Stimulated activated CD4-positive, alpha-beta T cell treated with anti-CD3 and anti-CD28 coated beads, Interleukin-4, amount 100 ng/mL, for 24 hours (primary cell): Measurements from ENCODE around the gene COLQ.
A peak's percentile ranks its signal among the peaks of the same experiment; 100 is the strongest.
"Not testable (repeated sequence)": the region's sequence is repeated elsewhere in the genome, so short reads cannot be mapped to it uniquely, and the experiment has no call there.

ENCODE experiments used
- DNase-seq: peaks from one replicate; pipeline ENCODE4 v3.0.0-alpha.2; 2020

The COLQ gene

GRCh38 chr3:15521573-15521965 lies at the start of gene COLQ:
TSS of gene COLQ (minus strand) at chr3:15521706. CDS start at chr3:15521625, 81 bp downstream.
- no peak for DNase-seq

DNA sequence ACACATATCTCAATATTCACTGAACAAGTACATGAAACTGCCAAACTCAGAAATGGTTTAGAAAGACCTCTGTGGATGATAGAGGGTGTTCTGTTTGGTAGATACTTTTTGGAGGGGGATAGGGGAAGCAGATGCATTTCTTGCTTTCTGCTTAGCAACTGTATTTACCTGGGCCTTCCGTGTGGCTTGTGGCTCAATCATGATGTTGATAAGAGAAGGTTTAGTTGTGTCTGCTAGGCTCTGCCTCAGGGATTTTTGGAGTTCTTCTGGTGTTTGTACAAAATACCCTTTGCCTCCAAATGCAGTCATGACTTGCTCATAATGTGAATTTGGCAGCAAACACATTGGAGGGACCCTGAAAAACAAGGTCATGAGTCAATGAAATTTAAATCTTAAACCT lies 41.7 kb upstream of the COLQ start:
- DNase-seq = no peak

DNA sequence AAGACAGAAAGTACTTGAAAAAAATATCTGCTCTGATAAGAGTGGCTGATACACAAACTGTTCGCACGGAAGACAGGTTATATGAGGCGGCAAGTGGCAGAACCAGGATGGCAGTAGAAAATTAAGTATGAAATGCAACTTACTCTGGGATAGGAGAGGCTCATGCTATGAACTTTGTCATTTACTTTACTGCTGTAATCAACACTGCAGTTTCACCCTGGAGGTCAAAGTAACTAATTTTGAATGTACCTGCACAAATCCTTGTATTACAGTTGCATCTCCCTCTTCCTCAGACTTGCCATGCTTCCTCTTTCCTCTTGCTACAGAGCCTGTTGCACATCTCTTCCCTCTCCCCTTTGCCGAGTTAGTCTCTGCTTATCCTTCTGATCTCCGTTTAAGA lies 41.1 kb upstream of the COLQ start:
- DNase-seq = no peak

GRCh38 chr3:15558581-15558980 lies 37.1 kb upstream of the COLQ start:
- no peak for DNase-seq

GRCh38 chr3:15557511-15557946 lies 36.0 kb upstream of the COLQ start:
- peak; percentile 59 for DNase-seq

- DNase-seq = no peak
Observed at GRCh38 chr3:15556512-15556911, 35.0 kb upstream of the COLQ start.

DNA sequence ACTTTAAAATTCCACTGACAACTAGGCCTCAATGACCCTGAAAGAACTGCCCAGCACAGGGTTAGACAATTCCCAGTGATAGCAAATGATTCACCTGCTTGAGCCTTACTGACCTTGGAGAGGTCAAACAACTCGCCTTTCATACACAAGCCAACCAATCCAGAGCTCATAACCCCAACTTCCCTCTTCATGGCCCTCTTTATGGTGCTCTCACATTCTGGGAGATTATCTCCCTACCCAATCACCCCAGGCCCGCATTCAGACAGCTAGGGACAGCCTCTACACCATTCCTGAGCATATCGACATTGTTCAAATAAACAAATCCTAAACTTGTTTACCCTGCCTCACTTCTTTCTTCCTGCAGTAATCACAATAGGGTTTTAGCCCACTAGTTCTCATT lies 32.2 kb upstream of the COLQ start:
- no peak for DNase-seq

DNA sequence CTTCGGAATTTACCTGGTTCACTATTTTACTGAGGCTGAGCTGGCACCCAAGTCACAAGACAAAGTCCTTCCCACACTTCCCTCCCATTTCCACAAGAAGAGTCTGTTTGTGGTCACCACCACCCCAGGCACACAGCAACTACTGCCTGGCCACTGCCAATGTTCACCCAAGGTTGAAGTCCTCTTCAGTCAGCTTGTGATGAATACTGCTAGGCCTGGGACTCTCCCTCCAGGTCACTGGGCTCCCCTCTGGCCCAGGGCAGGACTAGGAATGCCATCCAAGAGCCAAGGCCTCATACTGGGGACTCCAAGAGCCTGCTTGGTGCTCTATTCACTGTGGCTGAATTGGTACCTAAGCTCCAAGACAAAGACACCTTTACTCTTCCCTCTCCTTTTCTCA lies 30.4 kb upstream of the COLQ start:
- DNase-seq = no peak

DNA sequence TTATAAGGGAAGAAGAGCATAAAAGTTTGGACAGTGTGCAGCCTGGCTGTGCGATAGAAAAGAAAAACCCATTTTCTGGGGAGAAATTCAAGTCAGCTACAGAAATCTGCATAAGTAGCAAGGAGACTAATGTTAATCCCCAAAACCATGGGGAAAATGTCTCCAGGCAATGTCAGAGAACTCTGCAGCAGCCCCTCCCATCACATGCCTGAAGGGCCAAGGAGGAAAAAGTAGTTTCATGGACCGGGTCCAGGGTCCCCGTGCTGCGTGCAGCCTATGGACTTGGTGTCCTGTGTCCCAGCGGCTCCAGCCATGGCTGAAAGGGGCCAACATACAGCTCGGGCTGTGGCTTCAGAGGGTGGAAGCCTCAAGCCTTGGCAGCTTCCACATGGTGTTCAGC lies 28.3 kb upstream of the COLQ start:
- no peak for DNase-seq

DNA sequence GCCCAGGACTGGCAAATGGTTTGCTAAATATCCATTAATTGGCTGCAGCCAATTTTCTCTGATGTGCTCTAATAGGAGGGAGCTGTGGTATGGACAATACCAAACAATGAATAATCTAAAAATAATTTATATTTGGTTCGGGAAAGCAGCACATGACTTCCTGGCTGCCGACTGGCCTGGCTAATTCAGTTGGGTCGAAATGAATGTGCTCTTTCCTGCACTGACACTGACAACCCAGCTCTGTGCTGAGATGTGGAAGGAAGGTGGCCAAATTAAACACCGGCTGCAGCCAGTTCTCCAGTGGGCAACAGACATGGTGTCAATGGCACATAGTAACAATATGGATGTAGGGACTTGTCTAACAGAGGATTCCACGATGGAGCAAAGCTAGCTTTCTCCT lies 21.1 kb upstream of the COLQ start:
- no peak for DNase-seq

DNA sequence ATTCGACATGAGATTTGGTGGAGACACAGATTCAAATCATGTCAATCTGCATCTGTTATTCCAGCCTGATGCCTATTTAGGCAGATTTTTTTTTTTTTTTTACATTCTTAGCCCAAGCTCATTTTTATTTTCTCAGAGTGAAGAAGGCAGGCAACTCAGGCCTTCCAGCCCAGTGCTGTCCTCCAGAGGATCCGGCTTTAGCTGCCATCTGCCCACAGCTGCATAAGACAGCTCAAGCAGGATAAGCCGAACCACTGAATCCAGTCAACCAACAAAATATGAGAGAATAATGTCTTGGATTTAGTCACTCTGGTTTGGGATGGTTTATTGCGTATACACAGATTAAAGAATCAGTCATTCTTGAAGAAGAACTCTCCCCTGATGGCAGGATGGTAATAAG lies 19.9 kb upstream of the COLQ start:
- DNase-seq = no peak

- no peak for DNase-seq
Observed at GRCh38 chr3:15539066-15539465, 17.6 kb upstream of the COLQ start.

GRCh38 chr3:15538345-15538744 lies 16.8 kb upstream of the COLQ start:
- no peak for DNase-seq

DNA sequence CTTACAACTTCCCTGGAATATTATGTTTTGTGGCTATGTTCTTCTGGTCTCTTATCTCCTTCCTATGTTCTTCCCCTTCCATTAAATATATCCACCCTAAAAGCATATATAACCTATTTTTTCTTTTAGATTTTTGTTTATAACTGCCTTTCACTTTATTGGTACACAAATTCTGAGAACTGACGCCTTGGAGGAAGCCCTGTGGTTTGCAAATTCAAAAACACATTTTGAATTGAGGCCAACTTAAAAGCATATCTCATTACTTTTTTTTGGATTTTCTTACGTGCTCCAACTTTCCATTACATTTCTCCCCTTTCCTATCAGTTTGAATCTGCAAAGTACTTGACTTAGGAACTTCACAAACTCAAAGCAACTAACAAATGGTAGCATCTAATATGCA lies 15.3 kb upstream of the COLQ start:
- DNase-seq = no peak

GRCh38 chr3:15535732-15536131 lies 14.2 kb upstream of the COLQ start:
- DNase-seq = peak; percentile 52

- not testable (repeated sequence) for DNase-seq
Observed at GRCh38 chr3:15532614-15533013, 11.1 kb upstream of the COLQ start.

DNA sequence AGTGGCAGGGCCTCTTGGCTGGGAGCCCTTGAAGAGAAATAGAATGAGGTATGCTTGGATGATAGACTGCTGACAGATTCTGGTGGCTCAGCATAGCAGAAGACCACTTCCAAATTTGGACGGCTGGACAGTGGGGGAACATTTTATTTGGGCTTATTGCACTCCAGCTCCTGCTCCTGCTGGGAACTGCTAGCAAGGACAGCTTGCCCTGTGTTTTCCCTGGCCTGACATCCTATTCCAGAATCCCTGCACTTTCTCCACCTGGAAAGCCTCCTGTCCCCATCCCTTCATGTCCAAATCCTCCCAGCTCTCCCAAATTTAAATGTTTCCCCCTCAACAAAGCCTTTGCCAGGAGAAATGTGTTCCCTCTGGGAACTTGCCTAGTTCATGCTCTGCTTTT lies 9.8 kb upstream of the COLQ start:
- no peak for DNase-seq

GRCh38 chr3:15528854-15529537 lies 7.5 kb upstream of the COLQ start:
- no peak for DNase-seq

DNA sequence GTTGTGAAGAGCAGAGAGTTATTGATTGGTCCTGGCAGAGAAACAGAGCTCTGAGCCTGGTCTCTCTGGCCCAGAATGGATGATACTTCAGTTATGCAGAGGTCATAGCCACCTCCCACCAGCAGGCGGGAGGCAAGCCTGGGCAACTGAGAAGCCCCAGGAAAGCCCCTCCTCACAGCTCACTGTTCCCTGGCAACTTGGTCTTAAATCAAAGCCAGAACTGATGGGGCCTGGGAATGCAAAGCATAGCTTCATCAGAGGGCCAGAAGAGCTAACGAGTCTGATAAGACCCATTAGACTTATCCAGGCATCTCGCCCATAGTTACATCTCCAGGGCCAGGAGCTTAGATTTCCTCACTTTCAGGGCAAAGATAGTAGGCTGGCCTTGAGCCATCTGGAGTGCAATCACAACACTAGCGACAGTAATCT lies 5.5 kb upstream of the COLQ start:
- DNase-seq = no peak

GRCh38 chr3:15525790-15526189 lies 4.3 kb upstream of the COLQ start:
- DNase-seq = no peak

DNA sequence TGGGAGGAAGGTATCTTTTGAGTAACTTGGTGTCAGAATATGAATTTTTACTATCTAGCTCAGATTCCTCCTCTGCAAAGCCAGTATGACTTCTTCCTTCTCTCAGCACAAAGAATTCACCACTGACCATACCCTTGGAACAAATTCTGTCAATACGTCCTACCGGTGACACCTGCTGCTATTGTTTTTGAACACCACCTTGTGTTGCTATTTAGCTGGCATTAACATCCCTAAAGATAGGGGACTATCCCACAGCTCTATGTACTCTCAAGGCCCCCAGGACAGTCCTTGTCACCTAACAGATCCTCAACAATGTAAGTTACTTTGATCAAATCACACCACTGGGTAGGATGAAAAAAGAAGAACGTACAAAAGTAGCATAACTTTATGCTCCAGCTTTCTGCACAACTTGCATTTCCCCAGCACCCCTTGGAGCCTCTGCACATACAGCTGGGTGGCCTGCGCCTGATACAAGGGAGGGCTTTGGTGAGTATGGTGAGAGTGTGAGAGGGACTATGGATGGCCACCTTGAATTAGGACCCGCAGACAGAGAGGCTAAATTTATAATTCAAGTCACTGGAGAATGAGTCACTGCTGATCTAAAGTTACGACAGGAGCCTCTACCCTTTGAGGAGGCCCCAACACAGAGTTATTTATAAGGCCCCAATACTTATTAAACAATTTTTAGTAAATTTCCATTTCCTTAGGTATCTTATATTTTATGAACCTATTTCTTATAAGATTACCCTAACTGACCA lies 2.3 kb upstream of the COLQ start:
- no peak for DNase-seq

DNA sequence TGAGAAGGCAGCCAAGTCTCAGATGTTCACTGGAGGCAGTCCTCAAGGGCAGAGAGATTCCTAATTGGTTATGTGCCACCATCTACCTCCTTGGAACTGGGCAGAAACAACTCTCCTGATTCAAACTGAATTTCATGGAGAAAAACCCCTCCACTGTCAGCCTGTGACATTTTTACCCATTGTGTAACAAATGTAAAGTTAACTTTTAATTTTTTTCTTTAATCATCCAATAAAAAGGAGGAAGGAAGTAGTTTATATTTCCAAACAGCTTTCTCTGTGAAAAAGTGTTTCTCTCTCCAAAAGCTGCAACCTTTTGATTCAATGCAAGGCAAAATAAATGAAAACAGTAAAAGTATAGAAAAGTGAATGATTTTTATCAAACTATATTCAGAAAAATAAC lies 510 bp upstream of the COLQ start:
- no peak for DNase-seq

DNA sequence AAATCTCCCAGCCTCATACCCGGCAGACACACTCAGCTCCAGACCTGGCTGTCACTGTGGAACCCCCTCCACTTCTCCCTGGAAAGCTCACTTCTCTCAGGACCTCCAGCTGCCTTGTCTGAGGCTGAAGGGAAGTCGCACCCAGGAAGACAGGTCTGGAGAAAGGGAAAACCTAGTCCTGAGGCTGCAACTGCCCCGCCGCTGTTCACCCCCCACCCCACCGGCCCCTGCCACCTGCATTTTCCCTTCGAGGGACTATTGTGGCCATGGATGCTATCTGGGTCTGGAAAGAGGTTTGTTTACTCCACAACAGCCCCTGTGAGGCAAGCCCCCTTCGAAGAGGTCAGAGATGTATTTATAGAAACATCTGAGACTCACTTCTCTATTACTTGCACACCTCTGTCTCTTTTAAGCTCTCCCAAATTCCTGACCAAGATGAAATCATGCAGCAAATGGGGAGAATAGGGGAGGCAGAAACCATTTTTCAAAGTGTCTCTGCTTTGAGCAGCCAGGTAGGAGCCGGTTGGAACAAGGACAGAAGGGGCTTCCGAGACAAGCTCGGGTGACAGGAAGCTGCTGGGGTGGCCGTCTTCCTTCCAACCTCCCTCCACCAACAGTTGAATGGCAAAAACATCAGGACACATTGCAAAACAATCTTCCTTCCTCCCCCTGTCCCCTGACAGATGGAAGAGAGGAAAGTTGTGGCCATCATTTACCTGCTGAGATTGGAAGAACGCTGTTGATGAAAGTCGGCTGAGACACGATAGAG lies 518 bp downstream of the COLQ start:
- DNase-seq = no peak

GRCh38 chr3:15520185-15520584 lies 1.3 kb downstream of the COLQ start:
- peak; percentile 14 for DNase-seq
